Measurements from ENCODE around the gene CDKAL1.

Gene CDKAL1

GRCh38 chr6:20802596-20802995, 268.3 kb downstream of the CDKAL1 start:
- peak; percentile 57 for ATAC-seq
- TF ChIP-seq ISL1 (CRISPR knock-in tag; IDR thresholded peaks at IDR 0.05), result no peak
- no peak for TF ChIP-seq BACH2 (CRISPR knock-in tag; IDR thresholded peaks at IDR 0.05; ENCODE audit: borderline replicate concordance)
- TF ChIP-seq ZNF565 (CRISPR knock-in tag; conservative IDR thresholded peaks at IDR 0.05; ENCODE audit: low read depth), result no peak
- no peak for TF ChIP-seq ZNF70 (CRISPR knock-in tag; IDR thresholded peaks at IDR 0.05)
- no peak for TF ChIP-seq ZC3H10 (CRISPR knock-in tag; IDR thresholded peaks at IDR 0.05)
- no peak for TF ChIP-seq CSDC2 (CRISPR knock-in tag; IDR thresholded peaks at IDR 0.05)
- TF ChIP-seq OSR1 (CRISPR knock-in tag; IDR thresholded peaks at IDR 0.05), result no peak
- no peak for TF ChIP-seq RARB (CRISPR knock-in tag; IDR thresholded peaks at IDR 0.05)
- no peak for TF ChIP-seq CREB5 (CRISPR knock-in tag; IDR thresholded peaks at IDR 0.05; ENCODE audit: low read depth)
- no peak for TF ChIP-seq ARNTL (CRISPR knock-in tag; IDR thresholded peaks at IDR 0.05; ENCODE audit: borderline replicate concordance, low read depth)
- TF ChIP-seq PPARA (CRISPR knock-in tag; IDR thresholded peaks at IDR 0.05; ENCODE audit: borderline replicate concordance), result no peak
- TF ChIP-seq TOX (CRISPR knock-in tag; IDR thresholded peaks at IDR 0.05; ENCODE audit: borderline replicate concordance), result no peak
- TF ChIP-seq PATZ1 (CRISPR knock-in tag; IDR thresholded peaks at IDR 0.05; ENCODE audit: borderline replicate concordance), result no peak
- no peak for TF ChIP-seq ESRRG (CRISPR knock-in tag; IDR thresholded peaks at IDR 0.05)
- TF ChIP-seq TCF4 (CRISPR knock-in tag; IDR thresholded peaks at IDR 0.05; ENCODE audit: borderline replicate concordance), result no peak
- TF ChIP-seq CSRNP3 (CRISPR knock-in tag; IDR thresholded peaks at IDR 0.05), result no peak
- no peak for TF ChIP-seq ZFP30 (CRISPR knock-in tag; IDR thresholded peaks at IDR 0.05)

GRCh38 chr6:20805021-20805420, 270.8 kb downstream of the CDKAL1 start:
- ATAC-seq, result peak; percentile 22; the same call in 1 of the 3 replicates
- TF ChIP-seq ZC3H10 (CRISPR knock-in tag; IDR thresholded peaks at IDR 0.05), result no peak
- TF ChIP-seq TCF4 (CRISPR knock-in tag; IDR thresholded peaks at IDR 0.05; ENCODE audit: borderline replicate concordance), result no peak
- TF ChIP-seq SNAI2 (CRISPR knock-in tag; IDR thresholded peaks at IDR 0.05), result no peak
- TF ChIP-seq ZNF8 (CRISPR knock-in tag; IDR thresholded peaks at IDR 0.05), result no peak
- TF ChIP-seq ISL1 (CRISPR knock-in tag; IDR thresholded peaks at IDR 0.05), result no peak
- TF ChIP-seq CSDC2 (CRISPR knock-in tag; IDR thresholded peaks at IDR 0.05), result no peak
- no peak for TF ChIP-seq BACH2 (CRISPR knock-in tag; IDR thresholded peaks at IDR 0.05; ENCODE audit: borderline replicate concordance)
- TF ChIP-seq CSRNP3 (CRISPR knock-in tag; IDR thresholded peaks at IDR 0.05), result no peak
- TF ChIP-seq PATZ1 (CRISPR knock-in tag; IDR thresholded peaks at IDR 0.05; ENCODE audit: borderline replicate concordance), result no peak
- no peak for TF ChIP-seq ESRRG (CRISPR knock-in tag; IDR thresholded peaks at IDR 0.05)
- TF ChIP-seq ZNF565 (CRISPR knock-in tag; conservative IDR thresholded peaks at IDR 0.05; ENCODE audit: low read depth), result no peak
- TF ChIP-seq POU6F1 (CRISPR knock-in tag; IDR thresholded peaks at IDR 0.05; ENCODE audit: borderline replicate concordance, low read depth), result no peak
- TF ChIP-seq TSHZ2 (CRISPR knock-in tag; IDR thresholded peaks at IDR 0.05), result no peak
- no peak for TF ChIP-seq ZNF70 (CRISPR knock-in tag; IDR thresholded peaks at IDR 0.05)
- TF ChIP-seq ARNTL (CRISPR knock-in tag; IDR thresholded peaks at IDR 0.05; ENCODE audit: borderline replicate concordance, low read depth), result no peak

Data from SK-N-SH treated with all-trans-retinoic acid at 6 μM for 48 hours (cell line).